Anterior cingulate cortex (tissue), 58 donors: ENCODE measurements around the gene CMIP.
A peak's percentile ranks its signal among the peaks of the same experiment; 100 is the strongest.
"Not testable (repeated sequence)": the region's sequence is repeated elsewhere in the genome, so short reads cannot be mapped to it uniquely, and the experiment has no call there.

Experiments used
- DNase-seq, 58 donors: peaks; one replicate each; lab custom pipeline; 2025; lab: John Stamatoyannopoulos, UW

The CMIP gene

GRCh38 chr16:81419806-81420205 lies 24.8 kb upstream of the CMIP start:
- no peak for DNase-seq

DNA sequence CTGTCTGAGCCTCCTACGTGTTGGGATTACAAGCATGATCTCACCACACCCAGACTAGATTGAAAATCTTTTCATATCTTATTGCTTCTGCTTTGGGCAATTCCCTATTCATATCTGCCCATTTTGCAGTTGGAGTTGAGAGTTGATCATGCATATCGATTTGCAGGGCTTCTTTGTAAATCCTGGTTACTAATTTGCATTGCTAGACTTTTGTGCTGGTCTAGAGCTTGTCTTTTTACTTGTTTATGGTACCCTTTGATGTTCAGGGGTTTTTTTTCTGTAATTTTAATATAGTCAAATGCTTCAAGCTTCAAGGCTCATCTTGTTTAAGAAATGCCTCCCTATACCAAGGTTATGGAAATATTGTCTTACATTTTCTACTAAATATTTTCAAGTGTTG lies 23.5 kb upstream of the CMIP start:
- no peak for DNase-seq

- no peak for DNase-seq
These were observed 23.1 kb upstream of the CMIP start for GRCh38 chr16:81421536-81421935.

GRCh38 chr16:81422153-81422552 lies 22.5 kb upstream of the CMIP start:
- DNase-seq = not testable (repeated sequence)

DNA sequence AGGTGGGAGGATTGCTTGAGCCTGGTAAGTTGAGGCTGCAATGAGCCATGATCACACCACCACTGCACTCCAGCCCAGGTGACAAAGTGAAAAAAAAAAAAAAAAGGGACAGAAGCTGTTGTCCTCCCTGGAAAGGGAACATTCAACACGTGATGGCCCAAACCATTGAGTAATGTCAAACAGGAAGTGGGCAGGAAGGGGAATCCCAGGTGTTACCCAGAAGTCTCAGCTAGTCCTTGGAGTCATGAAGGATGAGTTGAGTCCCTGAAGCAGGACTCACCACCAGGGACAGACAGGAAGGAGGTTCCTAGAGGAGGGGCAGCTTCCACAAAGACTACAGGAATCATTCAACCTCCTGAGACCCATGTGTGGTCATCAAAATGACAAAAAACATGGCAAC lies 19.8 kb upstream of the CMIP start:
- DNase-seq = no peak

DNA sequence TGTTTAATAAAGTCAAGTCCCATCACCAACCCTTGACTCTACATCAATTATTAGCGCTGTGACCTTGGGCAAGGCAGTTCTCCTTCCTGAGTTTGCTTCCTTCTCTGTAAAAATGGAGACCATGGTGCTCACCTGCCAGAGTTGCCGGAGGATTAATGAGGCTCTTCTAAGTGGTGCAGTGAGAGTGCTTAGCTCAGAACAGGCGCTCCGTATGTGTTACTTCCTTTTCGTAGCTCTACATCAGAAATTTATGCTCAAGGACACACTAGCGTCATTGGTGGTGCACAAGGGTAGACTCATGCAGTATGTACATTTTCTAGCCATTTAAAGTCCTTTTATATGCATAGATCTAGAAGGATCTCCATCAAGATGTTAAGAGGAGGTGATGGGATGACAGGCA lies 17.4 kb upstream of the CMIP start:
- DNase-seq = no peak

GRCh38 chr16:81429045-81429521 lies 15.5 kb upstream of the CMIP start:
- peak in 7 of 58 donors; percentile 2 to 37 (median 18) for DNase-seq

GRCh38 chr16:81431554-81432353 lies 12.9 kb upstream of the CMIP start:
- DNase-seq = no peak

GRCh38 chr16:81432937-81433557 lies 11.6 kb upstream of the CMIP start:
- no peak for DNase-seq

DNA sequence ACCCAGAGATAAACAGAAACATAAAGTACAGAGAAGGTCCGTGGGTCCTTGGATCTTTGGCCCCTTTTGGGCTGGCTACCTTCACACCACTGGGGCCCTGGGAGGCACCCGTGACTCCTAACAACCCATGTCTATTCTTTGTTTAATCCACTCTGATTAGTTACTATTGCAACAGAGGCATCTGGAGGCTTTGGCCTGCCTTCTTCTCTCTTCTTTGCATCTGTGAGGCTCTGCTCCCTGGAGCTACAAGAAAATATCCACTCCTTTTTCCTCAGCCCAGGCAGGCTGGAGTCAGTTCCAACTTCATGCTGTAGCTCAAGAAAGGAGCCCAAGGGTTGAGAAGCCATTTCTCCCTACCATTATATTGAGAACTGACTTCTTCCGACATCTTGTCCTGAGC lies 9.5 kb upstream of the CMIP start:
- no peak for DNase-seq

GRCh38 chr16:81435567-81435966 lies 9.0 kb upstream of the CMIP start:
- DNase-seq = no peak

GRCh38 chr16:81436386-81436785 lies 8.2 kb upstream of the CMIP start:
- DNase-seq = no peak

DNA sequence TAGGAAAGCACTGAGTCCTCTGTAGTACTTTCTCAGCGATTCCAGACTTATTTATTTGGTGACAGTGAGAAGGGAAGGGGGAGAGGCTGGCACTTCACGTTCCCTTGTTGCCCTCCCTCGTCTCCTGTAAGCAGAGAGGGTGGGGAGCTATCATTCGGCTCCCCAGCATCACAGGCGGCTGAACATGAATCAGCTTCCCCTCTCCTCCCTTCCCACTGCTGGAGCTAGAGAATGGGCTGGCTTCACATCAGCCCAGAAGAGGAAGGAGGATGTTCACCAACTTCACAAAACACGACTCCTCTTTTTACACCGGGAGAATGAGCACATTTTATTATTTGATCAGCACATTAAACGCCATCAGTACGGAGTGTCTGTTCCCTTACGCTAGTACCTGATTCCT lies 6.7 kb upstream of the CMIP start:
- no peak for DNase-seq

- no peak for DNase-seq
These were observed 3.5 kb upstream of the CMIP start for GRCh38 chr16:81440888-81441761.

- DNase-seq = no peak
These were observed 2.2 kb upstream of the CMIP start for GRCh38 chr16:81442220-81442915.

DNA sequence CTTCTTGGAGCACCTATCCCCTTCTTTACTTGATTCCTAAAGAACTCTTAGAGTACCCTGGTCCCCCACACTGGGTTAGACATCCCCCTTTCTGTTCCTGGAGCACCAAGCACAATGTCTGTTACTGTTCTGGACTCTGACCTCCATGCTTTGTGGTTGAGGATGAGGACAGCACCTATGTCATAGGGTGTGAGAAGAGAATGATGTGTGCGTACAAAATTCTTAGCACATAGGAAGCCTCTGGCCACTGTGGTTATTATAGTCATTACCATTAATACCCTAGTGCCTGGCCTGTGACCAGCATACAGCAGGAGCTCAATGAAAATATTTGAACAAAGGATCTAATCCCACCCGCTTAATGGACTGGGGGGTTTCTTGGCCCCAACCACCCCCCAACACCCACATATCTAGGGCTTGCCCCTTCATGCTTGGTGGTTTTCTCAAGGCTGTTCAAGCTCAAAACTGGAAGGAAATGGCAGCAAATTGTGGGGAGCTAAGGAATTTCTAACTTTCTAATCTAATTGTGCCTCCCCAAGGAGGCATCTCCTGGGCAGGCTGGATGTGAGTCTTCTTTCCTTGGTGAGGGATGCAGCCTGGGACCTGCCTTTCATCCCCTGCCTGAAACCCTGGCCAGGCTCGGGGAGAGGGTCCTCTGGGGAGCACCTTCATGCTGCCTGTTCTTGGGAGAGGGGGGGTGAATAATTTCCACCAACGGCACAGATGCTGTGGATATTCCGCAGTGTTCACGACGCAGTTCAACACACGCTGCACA lies 1.5 kb upstream of the CMIP start:
- DNase-seq = no peak

GRCh38 chr16:81443688-81444447 lies 740 bp upstream of the CMIP start:
- DNase-seq = peak in 7 of 58 donors; percentile 37 to 75 (median 50)

DNA sequence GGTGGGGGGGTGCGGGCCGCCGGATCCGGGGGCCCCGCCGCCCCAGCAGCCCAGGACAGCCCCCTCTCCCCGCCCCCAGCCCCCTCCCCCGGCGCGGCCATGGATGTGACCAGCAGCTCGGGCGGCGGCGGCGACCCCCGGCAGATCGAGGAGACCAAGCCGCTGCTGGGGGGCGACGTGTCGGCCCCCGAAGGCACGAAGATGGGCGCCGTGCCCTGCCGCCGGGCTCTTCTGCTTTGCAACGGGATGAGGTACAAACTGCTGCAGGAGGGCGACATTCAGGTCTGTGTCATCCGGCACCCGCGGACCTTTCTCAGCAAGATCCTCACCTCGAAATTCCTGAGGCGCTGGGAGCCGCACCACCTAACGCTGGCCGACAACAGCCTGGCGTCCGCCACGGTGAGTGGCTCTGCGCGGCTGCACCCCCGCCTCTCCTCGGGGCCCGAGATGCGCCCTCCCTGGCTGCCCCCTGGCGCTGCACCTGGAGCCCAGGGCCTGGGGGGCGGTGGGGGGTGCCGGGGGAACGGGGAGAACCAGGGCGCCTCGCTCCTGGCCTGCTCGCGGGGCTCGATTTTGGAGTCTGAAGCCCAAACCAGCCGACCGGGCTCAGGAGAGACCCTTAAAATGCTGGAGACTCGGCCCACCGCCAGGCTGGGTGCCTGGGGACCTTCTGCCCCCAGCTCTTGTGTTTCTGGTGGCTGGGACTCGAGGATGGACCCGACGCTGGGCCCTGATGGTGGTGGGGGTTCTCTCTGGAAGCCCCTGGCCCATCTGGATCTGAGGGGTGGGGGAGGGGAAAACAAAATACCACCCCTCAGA lies 744 bp downstream of the CMIP start:
- DNase-seq = peak in 20 of 58 donors; percentile 13 to 60 (median 32)
